HG02884 (cell line): ENCODE measurements around the gene ENC1.
"Not testable (repeated sequence)": the region's sequence is repeated elsewhere in the genome, so short reads cannot be mapped to it uniquely, and the experiment has no call there.

Experiments used
- ATAC-seq: cut with Tn5 transposase; IDR thresholded peaks from one replicate; pipeline ENCODE4 v1.9.1; 2021; ENCODE audit warnings: mild to moderate bottlenecking, moderate library complexity; ENCODE audit not compliant: unreplicated experiment

Gene ENC1, protein sequence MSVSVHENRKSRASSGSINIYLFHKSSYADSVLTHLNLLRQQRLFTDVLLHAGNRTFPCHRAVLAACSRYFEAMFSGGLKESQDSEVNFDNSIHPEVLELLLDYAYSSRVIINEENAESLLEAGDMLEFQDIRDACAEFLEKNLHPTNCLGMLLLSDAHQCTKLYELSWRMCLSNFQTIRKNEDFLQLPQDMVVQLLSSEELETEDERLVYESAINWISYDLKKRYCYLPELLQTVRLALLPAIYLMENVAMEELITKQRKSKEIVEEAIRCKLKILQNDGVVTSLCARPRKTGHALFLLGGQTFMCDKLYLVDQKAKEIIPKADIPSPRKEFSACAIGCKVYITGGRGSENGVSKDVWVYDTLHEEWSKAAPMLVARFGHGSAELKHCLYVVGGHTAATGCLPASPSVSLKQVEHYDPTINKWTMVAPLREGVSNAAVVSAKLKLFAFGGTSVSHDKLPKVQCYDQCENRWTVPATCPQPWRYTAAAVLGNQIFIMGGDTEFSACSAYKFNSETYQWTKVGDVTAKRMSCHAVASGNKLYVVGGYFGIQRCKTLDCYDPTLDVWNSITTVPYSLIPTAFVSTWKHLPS

GRCh38 chr5:74640450-74640953 lies at the start of gene ENC1:
Gene ENC1, minus strand, starts transcription at chr5:74640728. Its CDS starts 4,243 bp downstream, at chr5:74636485.
- peak; percentile 66 for ATAC-seq

DNA sequence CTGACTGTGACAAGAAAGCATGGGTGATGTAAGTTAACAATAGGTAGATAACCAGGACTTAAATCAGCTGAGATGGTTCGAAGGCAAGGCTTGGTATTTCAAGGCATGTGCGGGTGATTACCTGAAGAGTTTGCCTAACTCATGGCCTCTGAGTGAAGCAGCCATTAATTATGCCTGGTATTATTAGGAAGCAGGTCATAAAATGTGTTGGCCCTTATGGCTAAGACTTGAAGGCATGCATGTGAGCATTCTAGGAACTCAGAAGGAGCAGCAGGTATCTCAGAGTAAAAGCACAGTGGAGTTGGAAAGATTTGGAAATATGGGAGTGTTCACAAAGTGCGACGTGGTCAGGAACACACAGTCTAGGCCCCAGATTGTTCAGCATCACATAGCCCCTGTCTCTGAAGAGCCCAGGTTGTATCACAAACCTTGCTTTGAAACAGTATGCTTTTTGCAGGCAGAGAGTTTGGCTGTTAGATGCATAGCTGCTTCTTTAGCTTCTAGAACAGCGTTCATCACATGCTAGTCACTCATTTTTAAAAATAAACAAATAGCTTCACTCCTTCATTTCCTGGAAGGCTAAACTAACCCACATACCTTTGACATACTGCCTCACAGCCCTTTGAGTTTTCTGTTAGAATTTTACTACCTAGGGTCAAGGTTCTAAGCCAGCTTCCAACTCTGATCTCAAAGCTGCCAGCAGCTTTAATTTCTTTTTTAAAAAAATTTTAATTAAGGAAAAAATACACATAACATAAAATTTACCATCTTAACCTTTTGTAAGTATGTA lies 46.6 kb upstream of the ENC1 start:
- no peak for ATAC-seq

DNA sequence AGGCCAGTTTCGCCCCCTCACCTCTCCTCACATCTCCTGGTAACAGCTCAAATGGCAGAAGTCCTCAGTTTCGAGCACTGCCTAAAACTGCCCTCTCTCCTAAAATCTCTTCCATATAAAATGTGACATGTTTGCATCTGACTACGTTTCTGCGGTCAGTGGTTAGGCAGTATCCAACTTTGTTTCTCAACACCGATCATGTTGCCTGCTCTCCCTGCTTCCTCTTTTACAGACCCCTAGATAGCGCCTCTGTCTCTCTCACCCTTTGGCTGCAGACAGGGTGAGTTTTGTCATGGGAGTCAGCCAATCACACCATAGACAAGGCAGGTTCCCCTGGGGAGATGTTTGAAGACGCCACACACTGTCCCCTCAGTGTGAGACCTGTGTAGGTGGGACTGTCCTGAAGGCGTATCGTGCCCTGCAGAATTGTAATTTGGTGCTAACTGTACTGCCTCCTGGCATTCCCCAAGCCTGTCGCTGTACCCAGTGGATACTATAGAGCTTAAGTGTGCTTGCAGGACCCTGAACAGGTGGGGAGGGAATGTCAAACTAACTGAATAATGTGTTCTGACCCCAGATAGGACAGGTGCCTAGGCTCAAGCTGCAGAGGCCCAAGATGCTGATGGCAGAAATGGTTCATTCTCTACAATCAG lies 45.6 kb upstream of the ENC1 start:
- peak; percentile 48 for ATAC-seq

DNA sequence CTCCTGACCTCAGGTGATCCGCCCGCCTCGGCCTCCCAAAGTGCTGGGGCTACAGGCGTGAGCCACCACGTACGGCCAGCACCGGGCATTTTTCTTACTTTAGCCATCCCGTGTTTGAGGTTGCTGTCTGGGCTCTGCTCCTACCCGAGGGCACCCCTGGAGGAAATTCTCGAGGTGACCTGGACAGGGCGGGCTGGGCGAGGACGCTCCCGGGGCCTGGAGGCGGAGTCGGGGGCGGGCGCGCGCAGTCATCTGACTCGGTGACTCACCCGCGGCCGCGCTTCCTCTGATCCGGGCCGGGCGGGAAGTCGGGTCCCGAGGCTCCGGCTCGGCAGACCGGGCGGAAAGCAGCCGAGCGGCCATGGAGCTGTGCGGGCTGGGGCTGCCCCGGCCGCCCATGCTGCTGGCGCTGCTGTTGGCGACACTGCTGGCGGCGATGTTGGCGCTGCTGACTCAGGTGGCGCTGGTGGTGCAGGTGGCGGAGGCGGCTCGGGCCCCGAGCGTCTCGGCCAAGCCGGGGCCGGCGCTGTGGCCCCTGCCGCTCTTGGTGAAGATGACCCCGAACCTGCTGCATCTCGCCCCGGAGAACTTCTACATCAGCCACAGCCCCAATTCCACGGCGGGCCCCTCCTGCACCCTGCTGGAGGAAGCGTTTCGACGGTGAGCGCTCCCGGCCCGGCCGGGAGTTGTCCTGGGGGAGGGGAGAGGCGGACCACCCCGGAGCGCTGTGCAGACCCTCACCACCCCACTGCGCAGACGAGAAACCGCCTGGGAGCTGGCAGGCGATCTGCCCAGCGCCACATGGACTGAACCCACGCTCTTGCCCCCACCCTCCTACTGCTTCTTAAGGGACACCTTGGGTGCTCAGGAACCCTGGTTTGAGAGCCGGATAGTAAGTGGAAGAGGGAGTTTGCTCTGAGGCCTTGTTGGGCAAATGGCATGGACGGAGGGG lies 44.6 kb upstream of the ENC1 start, which contains the start of gene HEXB:
Gene HEXB, plus strand, starts transcription at position 334 of the 952 bp plus-strand sequence. Its CDS starts 28 bp downstream, at position 362.
- peak; percentile 68 for ATAC-seq

- ATAC-seq = no peak
Observed at GRCh38 chr5:74679966-74680365, 39.4 kb upstream of the ENC1 start.

DNA sequence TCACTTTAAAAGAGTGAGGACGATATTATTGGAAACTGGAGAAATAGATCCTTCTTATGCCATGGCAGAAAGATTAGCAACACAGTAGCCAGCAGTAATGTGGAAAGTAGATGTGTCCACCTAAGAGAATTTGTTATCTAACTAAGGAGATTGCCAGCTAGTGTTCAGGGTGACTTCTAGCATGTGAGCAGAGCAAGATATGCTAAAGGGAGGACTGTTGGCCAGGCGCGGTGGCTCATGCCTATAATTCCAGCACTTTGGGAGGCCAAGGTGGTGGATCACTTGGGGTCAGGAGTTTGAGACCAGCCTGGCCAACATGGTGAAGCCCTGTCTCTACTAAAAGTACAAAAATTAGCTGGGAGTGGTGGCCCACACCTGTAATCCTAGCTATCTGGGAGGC lies 38.8 kb upstream of the ENC1 start:
- ATAC-seq = not testable (repeated sequence)

- not testable (repeated sequence) for ATAC-seq
Observed at GRCh38 chr5:74678123-74678522, 37.6 kb upstream of the ENC1 start.

- ATAC-seq = not testable (repeated sequence)
Observed at GRCh38 chr5:74676466-74676865, 35.9 kb upstream of the ENC1 start.

GRCh38 chr5:74673011-74673790 lies 32.7 kb upstream of the ENC1 start:
- ATAC-seq = no peak

DNA sequence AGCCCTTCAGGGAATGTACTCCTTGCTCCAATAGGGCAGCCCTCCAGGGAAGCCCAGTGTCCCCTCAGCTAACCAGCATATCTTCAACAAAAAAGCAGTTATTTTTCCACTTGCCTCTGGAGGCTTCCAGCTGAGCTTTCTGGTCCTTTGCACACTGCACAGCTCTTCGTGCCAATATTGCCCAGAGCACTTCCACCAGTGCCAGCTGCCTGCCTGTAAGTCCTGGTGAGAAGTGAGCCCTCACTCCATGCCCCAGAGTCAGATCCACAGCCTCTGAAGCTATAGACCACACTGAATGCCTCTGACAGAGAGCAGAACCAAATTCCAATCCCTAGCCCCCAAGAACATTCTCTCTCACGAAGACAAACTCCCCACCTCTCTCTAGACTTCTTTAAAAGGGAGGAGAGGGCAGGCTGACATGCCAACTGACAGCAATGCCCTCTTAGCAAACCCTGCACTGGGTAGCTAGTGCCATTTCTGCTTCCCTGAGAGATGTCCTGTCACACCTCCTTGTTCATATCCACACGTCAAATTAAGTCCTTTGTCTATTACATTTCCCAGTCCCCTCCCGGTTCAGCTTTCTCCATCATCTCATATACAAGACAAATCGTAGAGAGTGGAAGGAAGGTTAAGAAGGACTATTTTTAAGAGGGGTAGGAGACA lies 31.8 kb upstream of the ENC1 start:
- ATAC-seq = no peak

DNA sequence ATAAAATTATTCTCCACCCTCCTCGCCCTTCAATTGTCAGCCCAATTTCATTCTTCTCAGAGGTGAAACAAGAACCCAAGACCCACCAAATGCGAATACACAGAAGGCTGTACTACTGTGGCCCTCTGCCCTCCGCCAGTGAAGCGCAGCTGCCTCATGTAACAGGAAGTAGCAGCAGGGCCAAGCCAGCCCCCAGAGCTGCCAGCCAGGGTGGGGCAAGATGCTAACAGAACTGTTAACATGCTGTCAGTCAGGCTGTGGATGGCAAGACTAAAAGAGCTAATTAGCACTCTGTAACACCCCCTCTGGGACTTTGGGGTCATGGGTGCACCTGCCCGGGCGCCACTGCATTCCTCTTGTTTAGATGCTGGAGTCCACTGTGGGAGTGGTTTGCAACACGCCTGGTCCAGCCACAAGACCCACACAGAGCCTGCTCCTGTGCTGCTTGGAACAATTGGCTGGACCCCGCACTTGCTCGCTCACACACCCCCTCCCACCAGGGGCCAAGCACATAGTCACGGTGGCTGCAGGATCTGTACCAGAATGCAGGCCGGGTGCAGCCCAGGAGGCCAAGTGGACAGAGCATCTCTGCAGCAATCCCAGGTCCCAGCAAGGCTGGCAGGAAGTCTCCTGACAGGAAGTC lies 30.0 kb upstream of the ENC1 start:
- ATAC-seq = no peak

DNA sequence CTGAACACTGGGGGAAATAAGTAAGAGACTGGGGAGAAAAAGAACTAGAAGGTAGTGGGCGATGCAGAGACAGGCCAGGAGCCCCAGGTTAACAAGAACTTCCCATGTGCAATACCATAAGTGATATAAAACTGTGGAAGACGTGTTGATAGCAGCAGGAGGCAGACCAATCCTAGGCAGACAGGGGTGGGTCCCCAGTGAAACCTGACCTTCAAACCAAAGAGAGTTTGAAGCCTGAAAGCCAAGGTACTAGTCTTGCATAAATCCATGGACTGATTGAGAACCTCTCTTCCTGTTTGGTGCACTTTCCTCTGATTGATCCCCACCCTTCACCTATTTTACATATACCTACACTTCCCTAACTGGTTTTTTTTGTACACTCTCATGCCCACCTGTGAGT lies 29.3 kb upstream of the ENC1 start:
- no peak for ATAC-seq

DNA sequence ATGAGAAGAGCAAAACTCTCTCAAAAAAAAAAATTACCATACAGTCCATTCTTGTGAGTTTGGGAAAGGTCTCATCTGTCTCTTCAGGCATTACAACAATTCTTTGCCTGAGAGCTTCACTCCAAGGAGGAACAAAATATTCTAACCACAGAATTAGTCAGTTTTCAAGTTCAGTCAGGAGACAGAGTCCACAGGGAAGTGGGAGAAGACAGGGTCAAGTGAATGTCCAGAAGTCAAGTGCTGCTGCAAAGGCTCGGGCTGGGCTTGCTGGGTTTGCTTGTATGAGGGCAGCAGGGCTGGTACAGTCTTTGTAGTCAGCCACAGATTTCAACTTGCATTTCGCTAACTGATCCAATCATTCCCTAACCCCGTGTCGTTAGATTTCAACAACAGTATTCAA lies 26.9 kb upstream of the ENC1 start:
- no peak for ATAC-seq

DNA sequence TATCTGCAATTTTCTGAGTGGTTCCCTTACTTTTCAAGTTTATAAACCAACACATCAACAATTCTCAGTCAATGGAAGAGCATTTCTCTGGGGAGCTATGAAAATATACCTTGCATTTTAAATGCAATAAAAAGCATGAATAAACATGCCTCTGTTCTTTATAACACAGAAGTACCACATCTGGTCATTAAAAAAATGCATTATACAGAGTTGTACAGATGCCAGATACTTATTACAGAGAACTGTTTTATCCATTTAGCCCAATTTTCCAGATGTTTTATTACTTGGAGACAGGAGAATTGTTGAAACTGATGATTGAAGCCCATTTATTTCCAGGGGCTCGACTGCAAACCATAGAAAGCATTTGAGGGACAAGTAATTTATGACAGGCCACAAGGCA lies 25.3 kb upstream of the ENC1 start:
- no peak for ATAC-seq

- ATAC-seq = no peak
Observed at GRCh38 chr5:74665273-74665672, 24.7 kb upstream of the ENC1 start.

- ATAC-seq = no peak
Observed at GRCh38 chr5:74664551-74664950, 24.0 kb upstream of the ENC1 start.

DNA sequence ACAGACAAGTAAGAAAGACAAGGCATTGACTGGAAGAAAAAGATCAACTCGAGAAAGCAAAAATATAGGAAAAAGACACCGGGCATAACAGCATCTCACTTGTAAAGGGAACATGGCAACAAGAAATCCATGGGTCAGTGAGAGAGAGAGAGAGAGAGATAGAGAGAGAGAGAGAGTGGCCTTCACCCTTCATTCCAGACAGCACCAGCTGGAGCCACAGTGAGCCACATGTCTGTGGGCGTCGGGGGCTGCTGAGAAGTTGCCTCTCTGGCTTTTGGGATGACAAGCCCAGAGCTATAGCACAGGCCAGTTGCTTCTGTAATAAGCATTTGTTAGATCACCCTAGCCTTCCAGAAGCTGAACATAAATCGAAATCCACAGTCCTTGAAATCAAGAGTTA lies 20.3 kb upstream of the ENC1 start:
- no peak for ATAC-seq

DNA sequence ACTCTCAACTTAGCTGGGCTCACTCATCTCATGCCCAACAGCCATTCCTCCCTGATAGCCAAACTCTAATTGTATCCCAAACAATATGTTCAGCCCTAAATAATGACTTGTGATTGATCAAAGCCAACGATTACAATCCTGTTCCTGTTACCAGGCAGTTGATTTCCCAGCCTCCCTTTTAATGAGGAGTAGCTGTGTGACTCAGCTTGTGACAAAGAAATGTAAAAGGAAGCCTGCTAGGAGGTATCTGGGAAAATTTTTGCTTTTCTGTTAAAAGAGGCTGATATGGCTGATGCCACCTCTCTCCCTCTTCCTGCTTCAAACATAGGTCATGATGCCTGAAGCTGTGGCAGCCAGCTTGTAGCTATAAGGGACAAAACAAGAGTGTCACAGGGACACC lies 19.6 kb upstream of the ENC1 start:
- no peak for ATAC-seq
